Measurements from ENCODE around the gene ATP8B1.

DNA sequence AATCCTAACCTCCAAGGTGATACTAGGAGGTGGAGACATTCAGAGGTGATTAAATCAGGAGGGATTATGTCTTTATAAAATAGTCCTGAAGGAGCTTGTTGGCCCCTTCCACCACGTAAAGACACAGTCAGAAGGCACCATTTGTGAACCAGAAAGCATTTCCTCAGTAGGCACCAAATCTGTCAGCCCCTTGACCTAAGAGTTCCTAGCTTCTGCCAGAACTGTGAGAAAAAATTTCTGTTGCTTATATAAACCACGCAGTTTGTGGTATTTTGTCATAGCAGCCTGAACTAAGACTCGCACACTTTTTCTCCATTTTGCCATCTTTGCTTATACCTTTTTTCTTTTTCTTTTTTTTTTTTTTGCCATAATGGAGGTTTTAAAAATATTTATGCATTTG is 162.9 kb downstream of the ATP8B1 start:
- TF ChIP-seq, protein P1, sequence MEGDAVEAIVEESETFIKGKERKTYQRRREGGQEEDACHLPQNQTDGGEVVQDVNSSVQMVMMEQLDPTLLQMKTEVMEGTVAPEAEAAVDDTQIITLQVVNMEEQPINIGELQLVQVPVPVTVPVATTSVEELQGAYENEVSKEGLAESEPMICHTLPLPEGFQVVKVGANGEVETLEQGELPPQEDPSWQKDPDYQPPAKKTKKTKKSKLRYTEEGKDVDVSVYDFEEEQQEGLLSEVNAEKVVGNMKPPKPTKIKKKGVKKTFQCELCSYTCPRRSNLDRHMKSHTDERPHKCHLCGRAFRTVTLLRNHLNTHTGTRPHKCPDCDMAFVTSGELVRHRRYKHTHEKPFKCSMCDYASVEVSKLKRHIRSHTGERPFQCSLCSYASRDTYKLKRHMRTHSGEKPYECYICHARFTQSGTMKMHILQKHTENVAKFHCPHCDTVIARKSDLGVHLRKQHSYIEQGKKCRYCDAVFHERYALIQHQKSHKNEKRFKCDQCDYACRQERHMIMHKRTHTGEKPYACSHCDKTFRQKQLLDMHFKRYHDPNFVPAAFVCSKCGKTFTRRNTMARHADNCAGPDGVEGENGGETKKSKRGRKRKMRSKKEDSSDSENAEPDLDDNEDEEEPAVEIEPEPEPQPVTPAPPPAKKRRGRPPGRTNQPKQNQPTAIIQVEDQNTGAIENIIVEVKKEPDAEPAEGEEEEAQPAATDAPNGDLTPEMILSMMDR (IDR thresholded peaks at IDR 0.05) = no peak
- TF ChIP-seq POLR2A (IDR thresholded peaks at IDR 0.05; ENCODE audit: low read length) (no peak), SMC3 (IDR thresholded peaks at IDR 0.05) (no peak)

All from A549 (cell line).